Measurements from ENCODE around the gene ASTN2. TPM values are rescaled to one million over a fixed set of nuclear protein-coding genes. Genes with fewer than 3 reads are reported as not detected.

Gene ASTN2
- total RNA-seq, 1 experiment from 2014 or later = 4.8 TPM

- TF ChIP-seq, protein P1, sequence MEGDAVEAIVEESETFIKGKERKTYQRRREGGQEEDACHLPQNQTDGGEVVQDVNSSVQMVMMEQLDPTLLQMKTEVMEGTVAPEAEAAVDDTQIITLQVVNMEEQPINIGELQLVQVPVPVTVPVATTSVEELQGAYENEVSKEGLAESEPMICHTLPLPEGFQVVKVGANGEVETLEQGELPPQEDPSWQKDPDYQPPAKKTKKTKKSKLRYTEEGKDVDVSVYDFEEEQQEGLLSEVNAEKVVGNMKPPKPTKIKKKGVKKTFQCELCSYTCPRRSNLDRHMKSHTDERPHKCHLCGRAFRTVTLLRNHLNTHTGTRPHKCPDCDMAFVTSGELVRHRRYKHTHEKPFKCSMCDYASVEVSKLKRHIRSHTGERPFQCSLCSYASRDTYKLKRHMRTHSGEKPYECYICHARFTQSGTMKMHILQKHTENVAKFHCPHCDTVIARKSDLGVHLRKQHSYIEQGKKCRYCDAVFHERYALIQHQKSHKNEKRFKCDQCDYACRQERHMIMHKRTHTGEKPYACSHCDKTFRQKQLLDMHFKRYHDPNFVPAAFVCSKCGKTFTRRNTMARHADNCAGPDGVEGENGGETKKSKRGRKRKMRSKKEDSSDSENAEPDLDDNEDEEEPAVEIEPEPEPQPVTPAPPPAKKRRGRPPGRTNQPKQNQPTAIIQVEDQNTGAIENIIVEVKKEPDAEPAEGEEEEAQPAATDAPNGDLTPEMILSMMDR (IDR thresholded peaks at IDR 0.05 in 2 of 3, conservative IDR thresholded peaks at IDR 0.05 in 1 of 3; ENCODE audit: borderline replicate concordance in 1 of 3, insufficient read depth in 1 of 3, low read depth in 2 of 3, low read length in 2 of 3) = no peak
- no peak for TF ChIP-seq CEBPB (IDR thresholded peaks at IDR 0.05; ENCODE audit: low read depth)
- no peak for TF ChIP-seq SP1 (IDR thresholded peaks at IDR 0.05; ENCODE audit: low read depth)
- no peak for TF ChIP-seq EZH2phosphoT487 (IDR thresholded peaks at IDR 0.05; ENCODE audit: borderline replicate concordance)
Measured at GRCh38 chr9:117187498-117187897, 227.4 kb downstream of the ASTN2 start (continued).

DNA sequence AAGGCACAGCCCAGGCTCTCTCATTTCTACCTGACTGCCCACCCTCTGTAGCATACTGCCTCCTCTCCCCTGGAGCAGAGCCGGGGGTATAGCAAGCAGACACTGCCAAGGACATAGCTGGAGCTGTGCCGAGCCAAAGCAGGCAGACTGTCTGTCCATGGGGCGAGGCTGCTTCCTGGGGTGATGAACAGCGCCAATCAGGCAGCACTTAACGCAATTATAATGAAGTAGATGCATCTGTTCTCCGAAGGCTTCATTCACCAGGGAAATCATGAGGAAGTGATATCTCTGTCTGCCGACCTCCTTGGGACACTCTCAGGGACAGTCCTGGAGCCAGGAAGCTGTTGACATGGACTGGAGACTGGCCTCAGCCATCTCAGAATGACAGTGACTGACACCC, 230.7 kb downstream of the ASTN2 start:
- Histone ChIP-seq H3K9me2 (ENCODE audit: insufficient read depth) (no peaks in the 10 kb centered on the region), H3K79me2 (ENCODE audit: insufficient read depth, low read length) (no peaks in the 10 kb centered on the region), H3K4me3 (replicated peaks in 1 of 2; ENCODE audit: low read depth in 1 of 2, low read length in 2 of 2) (no peak overlapping the region), H2AFZ (ENCODE audit: low read depth, low read length, poor library complexity, severe bottlenecking) (no peak overlapping the region), H4K20me1 (ENCODE audit: insufficient read depth) (no peaks in the 10 kb centered on the region), H3K27me3 (ENCODE audit: insufficient read depth, low read length) (no peaks in the 10 kb centered on the region), H3K4me1 (ENCODE audit: control insufficient read depth in 1 of 2, insufficient read depth in 2 of 2, low read length in 2 of 2) (no peaks in the 10 kb centered on the region), H3K4me2 (ENCODE audit: low read length) (no peak overlapping the region), H3K27ac (ENCODE audit: low read depth, low read length) (no peak overlapping the region), H3K9ac (ENCODE audit: low read length) (no peak overlapping the region), H3K9me3 (ENCODE audit: control insufficient read depth in 1 of 2, insufficient read depth in 1 of 2, low read depth in 1 of 2, low read length in 2 of 2) (peaks cover 0 to 4% of the 10 kb centered on the region in 2 experiments; a peak in 1 of 4 replicates), H3K36me3 (ENCODE audit: control insufficient read depth in 1 of 2, insufficient read depth in 2 of 2, low read length in 2 of 2) (no peaks in the 10 kb centered on the region)
- RAD21 ChIA-PET (ENCODE audit: low non-redundant PET in 1 of 2, low total read pairs in 2 of 2, uncharacterized antibody in 2 of 2, unreplicated experiment in 2 of 2) = no interaction called here
- TF ChIP-seq ATF3 (IDR thresholded peaks at IDR 0.05) = no peak
- no peak for TF ChIP-seq EZH2 (IDR thresholded peaks at IDR 0.05)
- no peak for TF ChIP-seq EZH2phosphoT487 (IDR thresholded peaks at IDR 0.05; ENCODE audit: borderline replicate concordance)
- no peak for TF ChIP-seq CEBPB (IDR thresholded peaks at IDR 0.05; ENCODE audit: low read depth)
- no peak for TF ChIP-seq ELF1 (IDR thresholded peaks at IDR 0.05; ENCODE audit: borderline replicate concordance, low read depth)
- no peak for TF ChIP-seq SRF (IDR thresholded peaks at IDR 0.05; ENCODE audit: low read depth)
- TF ChIP-seq REST (IDR thresholded peaks at IDR 0.05; ENCODE audit: low read depth) = no peak
- no peak for TF ChIP-seq RAD21 (IDR thresholded peaks at IDR 0.05; ENCODE audit: low read depth)
- no peak for TF ChIP-seq FOSL1 (IDR thresholded peaks at IDR 0.05; ENCODE audit: low read depth)
- no peak for TF ChIP-seq TCF7L2 (IDR thresholded peaks at IDR 0.05; ENCODE audit: borderline replicate concordance, extremely low read depth, insufficient read depth, insufficient read length)
- TF ChIP-seq MAX (IDR thresholded peaks at IDR 0.05) = no peak
- no peak for TF ChIP-seq JUND (IDR thresholded peaks at IDR 0.05)
- no peak for TF ChIP-seq ZFX (IDR thresholded peaks at IDR 0.05)
- TF ChIP-seq, protein P2, sequence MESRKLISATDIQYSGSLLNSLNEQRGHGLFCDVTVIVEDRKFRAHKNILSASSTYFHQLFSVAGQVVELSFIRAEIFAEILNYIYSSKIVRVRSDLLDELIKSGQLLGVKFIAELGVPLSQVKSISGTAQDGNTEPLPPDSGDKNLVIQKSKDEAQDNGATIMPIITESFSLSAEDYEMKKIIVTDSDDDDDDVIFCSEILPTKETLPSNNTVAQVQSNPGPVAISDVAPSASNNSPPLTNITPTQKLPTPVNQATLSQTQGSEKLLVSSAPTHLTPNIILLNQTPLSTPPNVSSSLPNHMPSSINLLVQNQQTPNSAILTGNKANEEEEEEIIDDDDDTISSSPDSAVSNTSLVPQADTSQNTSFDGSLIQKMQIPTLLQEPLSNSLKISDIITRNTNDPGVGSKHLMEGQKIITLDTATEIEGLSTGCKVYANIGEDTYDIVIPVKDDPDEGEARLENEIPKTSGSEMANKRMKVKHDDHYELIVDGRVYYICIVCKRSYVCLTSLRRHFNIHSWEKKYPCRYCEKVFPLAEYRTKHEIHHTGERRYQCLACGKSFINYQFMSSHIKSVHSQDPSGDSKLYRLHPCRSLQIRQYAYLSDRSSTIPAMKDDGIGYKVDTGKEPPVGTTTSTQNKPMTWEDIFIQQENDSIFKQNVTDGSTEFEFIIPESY (IDR thresholded peaks at IDR 0.05; ENCODE audit: extremely low read depth, insufficient replicate concordance, low read length) = no peak
- POLR2A ChIA-PET = no interaction called here
- intact Hi-C loops (cut with micrococcal nuclease) = no loop called here
- ATAC-seq = no peak
- DNase-seq (ENCODE audit: low read depth, low spot score) = no peak
- BruUV-seq (replicated peaks) = no TSS peak
- CTCF ChIA-PET = no interaction called here
